NOMO-1 (cell line): ENCODE data around the gene PTPA.
"Not testable (repeated sequence)": the region's sequence is repeated elsewhere in the genome, so short reads cannot be mapped to it uniquely, and the experiment has no call there.

ENCODE experiments used
- DNase-seq, 2 experiments: peaks; one replicate each; lab custom pipeline; 2025; ENCODE audit not compliant: unreplicated experiment in 2 of 2; lab: John Stamatoyannopoulos, UW

PTPA gene

GRCh38 chr9:129193655-129194054, 82.4 kb downstream of the PTPA start:
- DNase-seq, result no peak

- no peak for DNase-seq
Observed at GRCh38 chr9:129194221-129194620, 83.0 kb downstream of the PTPA start.

GRCh38 chr9:129195606-129196005, 84.4 kb downstream of the PTPA start:
- no peak for DNase-seq

- not testable (repeated sequence) for DNase-seq
Observed at GRCh38 chr9:129197045-129197444, 85.8 kb downstream of the PTPA start.

- DNase-seq, result no peak
Observed at GRCh38 chr9:129197978-129198318, 86.7 kb downstream of the PTPA start.
